Sigmoid colon (tissue), 3 donors: ENCODE measurements around the gene CAMK1G.

Experiments
- CTCF ChIP-seq, 4 experiments: fragments of 450-650 bp in 3 of 4; fragments of 200-600 bp in 1 of 4; IDR thresholded peaks; one replicate each; pipeline ENCODE4 v1.5.1; 2016 to 2019; ENCODE audit warnings: antibody characterized with exemption in 4 of 4, mild to moderate bottlenecking in 3 of 4, moderate library complexity in 2 of 4
- POLR2A ChIP-seq, 2 donors: fragments of 450-650 bp; IDR thresholded peaks; one replicate each; pipeline ENCODE4 v1.6.1; 2016; ENCODE audit warnings: antibody characterized with exemption in 2 of 2, mild to moderate bottlenecking in 2 of 2, moderate library complexity in 2 of 2

- TF ChIP-seq CTCF (IDR thresholded peaks at IDR 0.05) (no peak), POLR2A (IDR thresholded peaks at IDR 0.05) (no peak)
Measured at GRCh38 chr1:209614151-209614420, 30.6 kb downstream of the CAMK1G start.
